A172 (cell line): ENCODE data around the gene ATP2B3. TPM values are rescaled to one million over a fixed set of nuclear protein-coding genes. Genes with fewer than 3 reads are reported as not detected.

Source experiments
- DNase-seq: peaks from one replicate; pipeline ENCODE4 v3.0.0-alpha.2; 2015; ENCODE audit warnings: low spot score
- total RNA-seq: library from RNA; depleted of rRNA; stranded (reverse); fragments of >200 nt; shearing (Covaris generic); gene quantifications from 2 replicates; pipeline ENCODE4 v1.2.3, GENCODE V29; 2014

ATP2B3 gene
- total RNA-seq, 1 experiment from 2014 or later, result not detected

DNA sequence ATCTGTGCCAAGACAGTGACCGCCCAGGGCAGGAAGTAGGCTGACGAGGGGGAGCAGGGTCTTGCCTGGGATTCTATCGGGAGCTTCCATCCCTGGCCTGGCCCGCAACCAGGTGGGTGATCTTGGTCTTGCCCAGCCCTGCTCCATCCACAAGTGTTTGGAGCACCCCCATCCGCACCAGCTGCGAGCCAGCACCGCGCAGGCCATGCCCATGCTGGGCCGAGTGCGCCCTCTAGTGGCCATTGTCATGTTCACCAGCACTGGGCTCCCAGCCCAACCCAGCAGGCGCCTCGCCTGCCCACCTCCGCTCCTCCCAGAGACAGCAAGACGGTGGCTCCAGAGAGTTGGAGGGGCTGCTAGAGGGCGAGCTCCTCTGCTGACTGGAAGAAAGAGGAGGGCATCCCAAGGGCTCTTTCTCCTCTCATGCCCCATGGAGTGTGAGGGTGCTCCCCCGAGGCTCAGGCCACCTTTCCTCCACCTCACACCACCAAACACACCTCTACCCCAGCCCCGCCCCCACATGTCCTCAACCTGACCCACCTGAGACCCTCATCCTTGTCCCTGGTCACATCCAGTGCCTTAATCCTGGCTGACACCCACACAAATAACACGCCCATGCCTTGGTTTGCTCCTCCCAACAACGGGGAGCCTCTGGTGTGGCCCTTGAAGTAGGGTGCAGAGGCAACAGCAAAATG, 9.8 kb upstream of the ATP2B3 start:
- DNase-seq, result peak; percentile 61

- DNase-seq, result no peak
These were observed 7.8 kb upstream of the ATP2B3 start for GRCh38 chrX:153509592-153509991.

DNA sequence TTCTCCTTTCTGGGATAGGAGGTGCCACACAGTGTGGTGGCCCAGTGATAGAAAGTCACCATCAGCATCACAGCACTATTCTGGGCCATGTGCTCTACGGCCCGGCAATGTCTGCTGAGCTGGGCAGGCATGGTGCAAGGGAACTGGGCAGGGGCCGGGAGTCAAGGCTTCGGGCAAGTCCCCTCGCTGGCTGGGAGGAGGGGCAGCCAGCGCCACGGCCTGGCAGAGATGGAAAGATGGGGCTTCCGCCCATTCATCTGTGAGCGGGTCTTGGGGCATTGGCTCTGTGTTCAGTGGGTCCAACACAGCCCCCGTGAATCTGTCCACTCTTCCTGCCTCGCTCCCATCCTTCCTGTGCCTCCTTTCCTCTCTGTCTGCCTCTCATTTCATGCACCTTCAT, 7.1 kb upstream of the ATP2B3 start:
- no peak for DNase-seq

DNA sequence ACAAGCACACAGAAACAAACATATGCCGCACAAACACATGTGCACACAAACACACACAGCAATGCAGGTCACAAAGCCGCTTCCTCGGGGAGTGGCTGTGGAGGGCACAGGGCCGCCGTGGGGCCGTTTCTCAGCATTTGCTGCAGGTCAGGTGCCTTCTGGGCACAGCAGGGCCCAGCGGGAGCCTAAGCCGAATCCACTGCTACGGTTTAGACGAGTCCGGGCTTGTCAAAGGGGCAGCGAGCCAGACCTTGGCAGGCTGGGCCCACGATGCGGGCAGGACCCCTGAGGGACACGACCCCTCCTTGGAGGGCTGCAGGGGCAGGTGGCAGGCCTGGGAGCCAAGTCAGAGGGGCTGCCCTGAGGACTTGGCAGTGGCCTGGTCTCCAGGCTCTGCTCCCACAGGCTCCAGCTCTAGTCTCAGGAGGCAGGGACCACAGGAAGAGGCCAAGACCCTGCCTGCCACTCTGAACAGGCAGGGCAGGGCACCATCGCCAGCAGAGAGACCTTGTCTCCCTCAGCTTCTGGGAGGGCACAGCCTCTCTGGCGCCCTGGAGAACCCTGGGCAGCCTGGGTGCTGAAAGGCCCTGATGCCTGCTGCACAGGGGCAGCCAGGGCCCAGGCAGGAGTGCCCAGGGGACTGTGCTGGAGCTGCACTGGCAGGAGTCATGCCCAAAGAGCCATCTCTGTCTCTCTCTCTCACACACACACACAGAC, 5.5 kb upstream of the ATP2B3 start:
- no peak for DNase-seq

- no peak for DNase-seq
These were observed 4.9 kb upstream of the ATP2B3 start for GRCh38 chrX:153512501-153512893.

- no peak for DNase-seq
These were observed 4.2 kb upstream of the ATP2B3 start for GRCh38 chrX:153513265-153513664.

DNA sequence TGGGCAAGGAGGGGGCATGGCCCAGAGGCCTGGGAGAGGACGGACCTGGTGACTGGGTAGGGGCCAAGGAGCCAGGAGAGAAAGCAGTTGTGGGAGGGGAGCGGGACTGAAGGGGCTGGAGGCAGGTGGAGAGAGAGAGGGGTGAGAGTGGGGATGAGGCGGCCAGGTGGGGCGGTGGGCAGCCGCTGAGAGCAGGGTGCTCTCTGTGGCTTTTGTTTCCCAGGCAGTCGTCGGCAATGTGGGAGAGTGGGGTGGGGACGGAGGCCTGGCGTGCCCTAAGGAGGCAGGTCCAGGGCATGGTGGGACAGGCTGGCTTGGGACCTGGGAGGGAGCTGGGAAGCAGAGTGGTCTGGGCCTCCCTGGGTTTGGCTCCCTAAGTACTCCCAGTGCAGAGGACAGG, 3.2 kb upstream of the ATP2B3 start:
- DNase-seq, result no peak

- no peak for DNase-seq
These were observed 2.0 kb upstream of the ATP2B3 start for GRCh38 chrX:153515435-153515834.

DNA sequence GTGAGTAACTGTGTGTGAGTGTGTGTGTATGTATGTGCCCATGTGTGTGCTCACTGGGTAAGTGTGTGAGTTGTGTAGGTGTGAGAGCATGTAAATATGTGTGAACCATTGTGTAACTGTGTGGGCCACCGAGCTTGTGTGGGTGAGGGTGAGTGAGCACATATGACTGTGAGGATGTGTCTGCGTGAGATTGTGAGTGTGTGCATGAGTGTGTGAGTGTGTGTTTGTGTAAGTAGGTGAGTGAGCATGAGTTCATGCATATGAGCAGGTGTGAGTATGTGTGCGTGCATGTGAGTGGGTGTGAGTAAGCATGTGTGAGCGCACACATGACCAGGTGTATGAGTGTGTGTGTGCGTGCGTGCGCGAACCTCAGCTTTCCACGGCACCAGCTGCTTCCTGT, 1.4 kb upstream of the ATP2B3 start:
- no peak for DNase-seq

DNA sequence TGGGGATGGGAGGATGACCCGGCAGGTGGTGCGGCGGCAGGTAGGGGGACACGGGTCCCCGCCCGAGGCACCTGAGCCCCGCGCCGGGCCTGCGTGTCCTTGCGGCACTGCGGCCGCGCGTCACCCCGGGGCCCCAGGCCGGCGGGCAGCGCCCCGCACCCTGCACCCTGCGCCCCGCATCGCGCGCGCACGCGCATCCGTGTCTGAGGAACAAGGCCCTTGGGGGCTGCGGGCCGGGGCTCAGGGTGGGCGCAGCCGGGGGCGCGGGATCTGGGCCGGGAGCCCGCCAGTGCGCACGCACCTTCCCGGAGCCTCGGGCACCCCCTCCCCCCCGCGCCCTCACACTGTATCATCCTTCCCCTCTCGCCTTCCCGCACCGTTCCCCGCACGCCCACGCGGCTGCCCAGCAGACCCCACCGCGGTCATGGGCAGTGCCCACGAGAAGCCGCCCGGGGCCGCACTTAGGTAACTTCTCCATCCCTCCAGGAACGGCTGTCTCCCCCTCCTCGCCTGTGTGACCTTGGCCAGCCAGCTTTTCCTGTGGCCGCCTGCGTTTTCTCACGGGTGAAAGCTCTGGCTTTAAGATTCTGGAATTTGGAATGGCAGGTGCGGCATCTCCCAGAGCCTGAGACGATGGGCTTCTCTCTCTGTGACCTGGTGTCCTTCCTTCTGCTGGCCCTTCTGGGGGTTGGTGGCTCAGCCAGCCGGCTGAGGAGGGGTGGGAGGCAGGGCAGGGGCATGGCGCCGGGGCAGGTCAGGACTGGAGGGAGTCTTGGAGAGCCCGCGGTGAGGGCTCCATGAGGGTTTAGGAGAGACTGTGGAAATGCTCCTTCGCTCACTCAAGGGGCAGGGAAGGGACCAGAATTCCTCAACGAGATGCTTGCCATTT, 748 bp downstream of the ATP2B3 start:
- no peak for DNase-seq

DNA sequence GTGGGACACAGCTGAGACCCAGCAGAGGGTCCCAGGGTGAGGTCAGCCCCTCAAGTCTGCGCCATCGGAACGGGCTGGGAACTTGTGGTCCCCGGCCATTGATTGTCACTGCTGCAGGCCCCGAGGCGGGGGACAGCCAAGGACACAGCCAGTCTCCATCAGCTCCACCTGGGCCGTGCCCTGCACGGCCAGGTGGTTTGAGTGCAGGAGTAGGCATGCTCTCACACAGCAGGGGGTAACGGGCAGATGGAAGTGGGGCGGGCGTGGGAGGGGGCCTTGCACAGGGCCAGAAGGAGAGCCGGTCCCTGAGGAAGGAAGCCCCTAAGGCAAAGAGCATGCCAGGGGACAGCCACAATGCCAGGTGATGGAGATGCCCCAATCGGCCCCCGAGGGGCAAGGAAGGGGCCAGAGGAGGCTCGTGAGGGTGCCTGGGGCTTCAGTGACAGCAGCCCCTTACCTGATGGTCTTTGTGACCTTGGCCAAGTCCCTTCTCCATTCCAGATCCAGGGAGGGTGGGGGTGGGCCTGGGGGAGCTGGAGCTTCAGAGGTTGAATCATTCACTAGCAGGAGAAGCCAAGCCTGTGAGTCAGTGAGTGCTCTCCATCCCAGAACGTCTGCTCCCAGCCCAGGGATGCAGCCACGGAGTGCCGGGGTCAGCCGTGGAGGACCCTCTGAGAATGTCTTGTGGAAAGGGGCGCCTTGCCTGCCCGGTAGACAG, 2.3 kb downstream of the ATP2B3 start:
- peak; percentile 64 for DNase-seq

- no peak for DNase-seq
These were observed 3.0 kb downstream of the ATP2B3 start for GRCh38 chrX:153520287-153520917.

DNA sequence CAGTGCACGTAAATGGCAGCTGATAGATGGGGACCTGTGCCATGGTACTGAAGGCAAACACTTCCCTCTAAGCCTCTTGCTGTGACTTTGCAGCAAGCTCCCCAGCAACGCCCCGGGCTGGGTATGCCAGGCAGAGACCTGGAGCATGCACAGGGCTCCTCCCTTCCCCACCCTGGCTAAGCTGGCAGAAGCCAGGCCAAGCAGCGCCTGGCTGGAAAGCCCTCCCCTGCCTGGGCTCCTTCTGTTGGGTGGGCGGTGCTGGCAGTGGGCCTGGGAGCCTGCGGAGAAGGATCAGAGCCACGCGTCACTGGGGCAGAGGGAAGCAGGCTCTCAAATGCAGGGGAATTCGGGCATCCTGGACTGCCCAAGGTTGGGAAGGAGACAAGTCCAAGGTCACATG, 3.6 kb downstream of the ATP2B3 start:
- DNase-seq, result peak; percentile 49

- DNase-seq, result no peak
These were observed 4.8 kb downstream of the ATP2B3 start for GRCh38 chrX:153522259-153522658.

GRCh38 chrX:153523269-153523668, 5.8 kb downstream of the ATP2B3 start:
- DNase-seq, result no peak

GRCh38 chrX:153524234-153524633, 6.8 kb downstream of the ATP2B3 start:
- no peak for DNase-seq

- no peak for DNase-seq
These were observed 8.0 kb downstream of the ATP2B3 start for GRCh38 chrX:153525451-153525850.

GRCh38 chrX:153526042-153526441, 8.6 kb downstream of the ATP2B3 start:
- no peak for DNase-seq

DNA sequence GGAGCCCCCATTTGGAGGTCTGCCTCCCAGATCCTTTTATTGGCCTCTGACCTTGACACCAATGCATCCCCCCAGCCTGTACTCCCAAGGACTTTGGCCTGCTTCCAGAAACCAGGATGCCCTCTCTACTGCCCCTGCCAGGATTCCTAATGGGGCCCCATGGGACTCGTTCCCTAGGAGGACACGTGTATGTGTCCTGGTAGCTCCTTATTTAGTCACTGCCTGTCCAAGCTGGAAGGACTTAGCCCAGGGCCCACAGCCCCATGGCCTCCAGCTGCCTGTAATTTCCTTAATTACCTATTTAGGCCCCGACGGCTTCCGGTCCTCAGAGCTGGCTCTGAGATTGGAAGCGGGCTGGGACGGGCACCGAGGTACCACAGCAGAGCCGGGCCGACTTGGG, 9.4 kb downstream of the ATP2B3 start:
- no peak for DNase-seq

DNA sequence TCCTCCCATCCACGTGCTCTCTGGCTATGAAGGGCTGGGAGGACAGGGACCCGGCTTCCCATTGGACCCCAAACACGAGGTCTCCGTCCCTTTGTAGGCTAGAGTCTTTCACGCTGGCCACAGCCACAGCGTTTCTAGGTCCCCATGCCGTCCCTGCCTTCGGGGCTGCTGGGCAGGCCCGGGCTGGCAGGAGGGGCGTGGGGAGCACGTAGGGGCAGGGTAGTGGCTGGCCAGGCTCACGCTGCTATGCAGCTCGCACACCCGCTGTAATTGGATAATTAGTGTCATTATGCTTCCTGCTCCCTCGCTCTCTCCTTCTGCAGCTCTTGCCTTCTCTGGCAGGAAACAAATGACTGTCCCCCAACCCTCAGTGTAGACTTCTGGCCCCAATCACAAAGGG, 9.8 kb downstream of the ATP2B3 start:
- no peak for DNase-seq

- no peak for DNase-seq
These were observed 13.1 kb downstream of the ATP2B3 start for GRCh38 chrX:153530411-153531129.
